Sigmoid colon (tissue), 7 donors: ENCODE data around the gene HLA-DQB1. TPM values are rescaled to one million over a fixed set of nuclear protein-coding genes. Genes with fewer than 3 reads are reported as not detected.
"Not testable (repeated sequence)": the region's sequence is repeated elsewhere in the genome, so short reads cannot be mapped to it uniquely, and the experiment has no call there.

Experiments
- DNase-seq: peaks from one replicate; pipeline ENCODE4 v3.0.0-alpha.2; 2019
- H3K27ac ChIP-seq, 4 donors: fragments of 200-600 bp; sonication (generic); one replicate each; pipeline ENCODE4 v1.5.1; 2016 to 2019; ENCODE audit warnings: mild to moderate bottlenecking in 1 of 4
- H3K27me3 ChIP-seq, 3 donors: fragments of 200-600 bp; sonication (generic); one replicate each; pipeline ENCODE4 v1.5.1; 2019; ENCODE audit warnings: mild to moderate bottlenecking in 1 of 3
- H3K36me3 ChIP-seq, 4 donors: fragments of 200-600 bp; sonication (generic); one replicate each; pipeline ENCODE4 v1.5.1; 2016 to 2019
- H3K4me1 ChIP-seq, 4 donors: fragments of 200-600 bp; sonication (generic); one replicate each; pipeline ENCODE4 v1.5.1; 2017 to 2019
- H3K4me3 ChIP-seq, 4 donors: fragments of 200-600 bp; sonication (generic); one replicate each; pipeline ENCODE4 v1.5.1; 2017 to 2019; ENCODE audit warnings: mild to moderate bottlenecking in 2 of 4, moderate library complexity in 1 of 4
- H3K9me3 ChIP-seq, 4 donors: fragments of 200-600 bp in 3 of 4; sonication (generic) in 3 of 4; one replicate each; pipeline versions ENCODE4 v1.5.1 to v1.6.1; 2013 to 2019
- EP300 ChIP-seq, 4 donors: sonication (generic); formaldehyde crosslinking; IDR thresholded peaks; one replicate each; pipeline ENCODE4 v1.6.1; 2017; ENCODE audit warnings: antibody characterized with exemption in 4 of 4
- POLR2A ChIP-seq, 2 donors: fragments of 450-650 bp; IDR thresholded peaks; one replicate each; pipeline ENCODE4 v1.6.1; 2016; ENCODE audit warnings: antibody characterized with exemption in 2 of 2, mild to moderate bottlenecking in 2 of 2, moderate library complexity in 2 of 2
- POLR2AphosphoS5 ChIP-seq, 4 donors: sonication (generic); formaldehyde crosslinking; IDR thresholded peaks; one replicate each; pipeline ENCODE4 v1.6.1; 2017; ENCODE audit warnings: antibody characterized with exemption in 4 of 4
- WGBS, 2 donors: extraction: QIAGEN DNeasy Blood & Tissue Kit; methylation state at CpG; one replicate each; pipeline ENCODE4 v1.1.7; 2013; 5-methylcytosine and 5-hydroxymethylcytosine counted together
- intact Hi-C: fragments of 100-400 bp; cut with DNase I; formaldehyde crosslinking; loops from one replicate; pipeline ENCODE4 v1.15.1; 2023
- polyA plus RNA-seq, 3 donors: library from polyadenylated mRNA; stranded (reverse); fragments of 200-250 nt; gene quantifications; one replicate each; pipeline ENCODE4 v1.2.3, GENCODE V29; 2013
- total RNA-seq, 4 donors: library from RNA; depleted of rRNA; stranded (reverse); fragments of >200 nt; gene quantifications; one replicate each; pipeline ENCODE4 v1.1.0, GENCODE V29; 2016
- TF ChIP-seq, protein P1 (sequence below), 4 experiments: fragments of 450-650 bp in 3 of 4; fragments of 200-600 bp in 1 of 4; IDR thresholded peaks; one replicate each; pipeline ENCODE4 v1.5.1; 2016 to 2019; ENCODE audit warnings: antibody characterized with exemption in 4 of 4, mild to moderate bottlenecking in 3 of 4, moderate library complexity in 2 of 4
- donor health status: healthy with polysubstance abuse.
- donor health status: Bipolar disorder and iron deficiency.
- donor health status: healthy.

The HLA-DQB1 gene
- total and polyA plus RNA-seq, 7 donors, result under 0.01 to 182 (median 3.5) TPM

DNA sequence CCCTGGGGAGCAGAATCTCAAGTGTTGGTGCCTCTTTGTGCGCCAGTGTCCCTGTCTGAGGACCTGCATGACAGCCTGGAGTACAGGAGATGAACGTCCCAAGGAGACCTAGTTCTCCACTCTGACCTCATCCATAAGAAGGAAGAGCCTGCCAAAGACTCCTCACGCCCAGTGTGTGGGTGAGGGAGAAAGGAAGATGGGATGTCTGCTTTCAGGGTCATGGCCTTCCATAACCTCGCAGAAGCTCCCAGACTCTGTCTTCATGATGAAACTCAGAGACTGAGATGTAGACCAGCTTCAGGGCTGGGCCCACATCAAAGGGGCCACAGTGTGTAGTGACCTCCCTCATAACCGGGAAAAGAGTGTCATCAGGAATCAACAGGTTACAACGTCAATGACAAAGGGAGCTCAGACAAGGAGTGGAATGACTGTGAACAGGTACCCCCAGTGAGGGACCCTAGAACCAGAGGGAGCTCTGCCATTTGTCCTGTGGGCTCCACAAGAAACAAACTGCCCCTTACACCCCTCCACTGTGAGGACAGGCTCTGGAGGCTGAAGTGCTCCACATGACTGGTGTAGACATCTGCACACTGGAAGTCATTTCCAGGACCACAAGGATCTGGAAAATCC lies 8.1 kb downstream of the HLA-DQB1 start:
- Histone ChIP-seq H3K9me3 (no peaks in the 10 kb centered on the region), H3K27me3 (no peaks in the 10 kb centered on the region), H3K4me3 (no peak overlapping the region), H3K36me3 (no peaks in the 10 kb centered on the region), H3K27ac (no peak overlapping the region), H3K4me1 (no peaks in the 10 kb centered on the region)
- intact Hi-C loops, result no loop called here
- no peak for DNase-seq
- WGBS, 2 donors, result 50 to 56% methylated on average over 6 of the region's 6 CpGs
- TF ChIP-seq, protein P1, sequence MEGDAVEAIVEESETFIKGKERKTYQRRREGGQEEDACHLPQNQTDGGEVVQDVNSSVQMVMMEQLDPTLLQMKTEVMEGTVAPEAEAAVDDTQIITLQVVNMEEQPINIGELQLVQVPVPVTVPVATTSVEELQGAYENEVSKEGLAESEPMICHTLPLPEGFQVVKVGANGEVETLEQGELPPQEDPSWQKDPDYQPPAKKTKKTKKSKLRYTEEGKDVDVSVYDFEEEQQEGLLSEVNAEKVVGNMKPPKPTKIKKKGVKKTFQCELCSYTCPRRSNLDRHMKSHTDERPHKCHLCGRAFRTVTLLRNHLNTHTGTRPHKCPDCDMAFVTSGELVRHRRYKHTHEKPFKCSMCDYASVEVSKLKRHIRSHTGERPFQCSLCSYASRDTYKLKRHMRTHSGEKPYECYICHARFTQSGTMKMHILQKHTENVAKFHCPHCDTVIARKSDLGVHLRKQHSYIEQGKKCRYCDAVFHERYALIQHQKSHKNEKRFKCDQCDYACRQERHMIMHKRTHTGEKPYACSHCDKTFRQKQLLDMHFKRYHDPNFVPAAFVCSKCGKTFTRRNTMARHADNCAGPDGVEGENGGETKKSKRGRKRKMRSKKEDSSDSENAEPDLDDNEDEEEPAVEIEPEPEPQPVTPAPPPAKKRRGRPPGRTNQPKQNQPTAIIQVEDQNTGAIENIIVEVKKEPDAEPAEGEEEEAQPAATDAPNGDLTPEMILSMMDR (IDR thresholded peaks at IDR 0.05), result no peak
- TF ChIP-seq EP300 (IDR thresholded peaks at IDR 0.05), result no peak
- no peak for TF ChIP-seq POLR2AphosphoS5 (IDR thresholded peaks at IDR 0.05)
- TF ChIP-seq POLR2A (IDR thresholded peaks at IDR 0.05), result no peak

DNA sequence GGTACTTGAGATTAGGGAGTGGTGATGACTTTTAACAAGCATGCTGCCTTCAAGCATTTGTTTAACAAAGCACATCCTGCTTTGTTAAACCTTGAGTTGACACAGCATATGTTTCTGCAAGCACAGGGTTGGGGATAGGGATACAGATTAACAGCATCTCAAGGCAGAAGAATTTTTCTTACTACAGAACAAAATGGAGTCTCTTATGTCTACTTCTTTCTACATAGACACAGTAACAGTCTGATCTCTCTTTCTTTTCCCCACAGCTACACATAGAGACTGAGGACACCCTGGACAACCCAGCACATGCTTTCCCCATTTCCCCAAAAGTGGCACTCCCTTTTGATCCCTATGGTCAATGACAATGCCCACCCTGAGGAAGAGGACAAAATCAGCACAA lies 8.6 kb downstream of the HLA-DQB1 start:
- H3K27ac ChIP-seq, H3K9me3 ChIP-seq, H3K4me3 ChIP-seq, H3K4me1 ChIP-seq, H3K36me3 ChIP-seq, intact Hi-C loops, DNase-seq, H3K27me3 ChIP-seq: not testable (repeated sequence)

DNA sequence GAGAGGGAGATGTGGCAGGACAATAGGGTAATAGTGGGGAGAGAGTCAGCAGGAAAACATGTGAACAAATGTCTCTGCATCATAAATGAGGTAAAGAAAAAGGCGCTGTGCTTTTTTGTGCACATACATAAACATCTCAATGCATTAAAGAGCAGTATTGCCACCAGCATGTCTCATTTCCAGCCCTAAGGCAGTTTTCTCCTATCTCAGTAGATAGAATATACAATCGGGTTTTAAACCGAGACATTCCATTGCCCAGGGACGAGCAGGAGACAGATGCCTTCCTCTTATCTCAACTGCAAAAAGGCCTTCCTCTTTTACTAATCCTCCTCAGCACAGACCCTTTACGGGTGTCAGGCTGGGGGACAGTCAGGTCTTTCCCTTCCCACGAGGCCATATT lies 9.1 kb downstream of the HLA-DQB1 start:
- H3K9me3 ChIP-seq, H3K27me3 ChIP-seq, H3K27ac ChIP-seq, intact Hi-C loops, H3K4me1 ChIP-seq, H3K36me3 ChIP-seq, DNase-seq, H3K4me3 ChIP-seq: not testable (repeated sequence)
- WGBS, 2 donors, result 57 to 71% methylated on average over 5 of the region's 6 CpGs

DNA sequence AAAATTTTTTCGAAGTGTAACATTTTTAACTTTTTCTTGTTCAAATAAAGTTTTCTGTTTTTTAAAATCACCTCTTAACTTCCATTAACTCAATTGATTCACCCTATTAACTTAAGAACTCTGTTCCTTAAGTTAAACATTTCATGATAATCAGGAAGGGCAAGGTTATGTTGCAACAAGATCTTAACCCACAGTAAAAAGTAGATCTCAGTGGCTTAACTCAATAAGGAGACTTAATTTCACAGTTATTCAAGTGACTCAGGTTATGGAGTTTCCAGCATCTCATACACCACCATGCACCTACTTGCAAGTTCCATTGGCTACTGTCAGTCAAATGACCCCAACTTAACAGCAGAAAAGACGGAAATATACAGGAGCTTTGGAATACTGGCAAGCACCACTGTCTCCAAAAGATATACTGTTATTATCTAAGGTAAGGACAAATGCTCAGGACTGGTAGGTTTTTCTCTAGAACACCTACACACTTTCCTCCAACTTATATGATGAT lies 11.2 kb downstream of the HLA-DQB1 start:
- TF ChIP-seq EP300 (IDR thresholded peaks at IDR 0.05) (no peak), POLR2A (IDR thresholded peaks at IDR 0.05) (no peak), POLR2AphosphoS5 (IDR thresholded peaks at IDR 0.05) (no peak)
- TF ChIP-seq, protein P1 (IDR thresholded peaks at IDR 0.05), result no peak
- Histone ChIP-seq H3K27ac (no peak overlapping the region), H3K36me3 (no peaks in the 10 kb centered on the region), H3K27me3 (no peaks in the 10 kb centered on the region), H3K9me3 (no peaks in the 10 kb centered on the region), H3K4me3 (no peak overlapping the region), H3K4me1 (no peaks in the 10 kb centered on the region)
- WGBS, 2 donors, result 95 to 96% methylated on average over 2 of the region's 2 CpGs
- intact Hi-C loops, result no loop called here
- DNase-seq, result no peak

DNA sequence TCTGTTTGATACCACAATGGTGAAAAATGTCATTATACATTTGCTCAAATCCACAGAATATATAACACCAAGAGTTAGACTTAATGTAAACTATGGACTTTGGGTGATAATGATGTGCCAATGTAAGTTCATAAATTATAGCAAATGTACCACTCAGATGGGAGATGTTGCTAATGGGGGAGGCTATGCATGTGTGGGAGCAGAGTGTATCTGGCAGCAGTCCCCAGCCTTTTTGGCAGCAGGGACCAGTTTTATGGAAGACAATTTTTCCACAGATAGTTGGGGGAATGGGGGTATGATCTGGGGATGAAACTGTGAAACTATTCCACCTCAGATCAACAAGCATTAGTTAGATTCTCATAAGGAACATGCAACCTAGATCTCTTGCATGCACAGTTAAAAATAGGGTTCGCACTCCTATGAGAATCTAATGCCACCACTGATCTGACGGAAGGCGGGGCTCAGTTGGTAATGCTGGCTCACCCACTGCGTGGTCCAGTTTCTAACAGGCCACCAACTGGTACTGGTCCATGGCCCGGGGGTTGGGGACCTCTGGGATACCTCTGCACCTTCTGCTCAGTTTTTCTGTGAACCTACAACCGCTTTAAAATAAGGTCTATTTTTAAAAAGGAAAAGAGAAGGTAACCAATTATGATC lies 21.3 kb downstream of the HLA-DQB1 start:
- no peak for DNase-seq
- H3K27me3 ChIP-seq, result no peaks in the 10 kb centered on the region
- 93 to 95% methylated on average over 6 of the region's 6 CpGs for WGBS, 2 donors
- TF ChIP-seq POLR2AphosphoS5 (IDR thresholded peaks at IDR 0.05) (no peak), POLR2A (IDR thresholded peaks at IDR 0.05) (no peak), EP300 (IDR thresholded peaks at IDR 0.05) (no peak)
- TF ChIP-seq, protein P1 (IDR thresholded peaks at IDR 0.05), result no peak
- no peak overlapping the region for H3K27ac ChIP-seq
- no peak overlapping the region for H3K4me3 ChIP-seq
- no peaks in the 10 kb centered on the region for H3K36me3 ChIP-seq
- no peaks in the 10 kb centered on the region for H3K9me3 ChIP-seq
- intact Hi-C loops, result no loop called here
- no peaks in the 10 kb centered on the region for H3K4me1 ChIP-seq
